ENCODE results near the gene DHRSX.

GRCh38 chrX:2533424-2533823 is 32.6 kb upstream of the DHRSX start:
- TF ChIP-seq CTCF (IDR thresholded peaks at IDR 0.05) (no peak), EP300 (IDR thresholded peaks at IDR 0.05) (no peak)

Data from upper lobe of left lung (tissue), 4 donors.